ENCODE results near the gene LTBP4. TPM values are rescaled to one million over a fixed set of nuclear protein-coding genes. Genes with fewer than 3 reads are reported as not detected.
"Not testable (repeated sequence)": the region's sequence is repeated elsewhere in the genome, so short reads cannot be mapped to it uniquely, and the experiment has no call there.

The LTBP4 gene
- total and polyA plus RNA-seq, 2 of the 13 experiments (the other 11 are each of a cell fraction or from before 2014, with no cell fraction given), result 0.86 to 2.3 TPM

DNA sequence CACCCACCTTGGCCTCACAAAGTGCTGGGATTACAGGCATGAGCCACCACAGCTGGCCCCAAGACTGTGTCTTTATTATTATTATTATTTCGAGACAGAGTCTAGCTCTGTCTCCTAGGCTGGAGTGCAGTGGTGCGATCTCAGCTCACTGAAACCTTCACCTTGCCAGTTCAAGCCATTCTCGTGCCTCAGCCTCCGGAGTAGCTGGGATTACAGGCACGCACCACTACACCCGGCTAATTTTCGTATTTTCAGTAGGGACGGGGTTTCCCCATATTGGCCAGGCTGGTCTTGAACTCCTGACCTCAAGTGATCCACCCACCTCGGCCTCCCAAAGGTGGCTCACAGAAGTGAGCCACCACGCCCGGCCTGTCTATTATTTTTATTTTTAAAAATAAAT, 51.1 kb downstream of the LTBP4 start:
- DNase-seq (ENCODE audit: low spot score); H3K4me2 ChIP-seq (ENCODE audit: low read depth, low read length); H3K36me3 ChIP-seq (replicated peaks in 1 of 2; ENCODE audit: control insufficient read depth in 1 of 2, insufficient read depth in 2 of 2, low read length in 2 of 2); H3K9ac ChIP-seq (ENCODE audit: insufficient read depth, low read depth, low read length); H3K4me3 ChIP-seq (replicated peaks in 1 of 3; ENCODE audit: insufficient read depth in 1 of 3, low read depth in 2 of 3, low read length in 3 of 3); H3K79me2 ChIP-seq (ENCODE audit: insufficient read depth, low read length); BruUV-seq (replicated peaks); intact Hi-C loops (cut with micrococcal nuclease; ENCODE audit: unreplicated experiment); H3K4me1 ChIP-seq (ENCODE audit: insufficient read depth, low read length); H3K27ac ChIP-seq (ENCODE audit: extremely low read length, insufficient read depth, low read length); FAIRE-seq; H3K9me3 ChIP-seq (ENCODE audit: low read length); H2AFZ ChIP-seq (ENCODE audit: low read length); ATAC-seq; POLR2A ChIA-PET; CTCF ChIA-PET (ENCODE audit: low intra/inter-chr PET ratio, low total read pairs); H4K20me1 ChIP-seq (ENCODE audit: insufficient read depth, low read length): not testable (repeated sequence)
- in situ Hi-C loops (cut with HindIII; ENCODE audit: extremely low pct_ligation_motif_present, low pct_unique_long_range_greater_than_20kb), result loop anchor here (25.0 kb wide), 1 partner anchor 485 kb away; no protein-coding TSS in a partner anchor
- 46% methylated on average over 11 of the region's 11 CpGs for whole genome bisulfite sequencing (ENCODE audit: low lambda C conversion rate)
- H3K27me3 ChIP-seq (ENCODE audit: control insufficient read depth in 1 of 2, insufficient read depth in 2 of 2, low read length in 2 of 2), result peaks cover 0 to 11% of the 10 kb centered on the region in 2 experiments; a peak in 2 of 5 replicates

DNA sequence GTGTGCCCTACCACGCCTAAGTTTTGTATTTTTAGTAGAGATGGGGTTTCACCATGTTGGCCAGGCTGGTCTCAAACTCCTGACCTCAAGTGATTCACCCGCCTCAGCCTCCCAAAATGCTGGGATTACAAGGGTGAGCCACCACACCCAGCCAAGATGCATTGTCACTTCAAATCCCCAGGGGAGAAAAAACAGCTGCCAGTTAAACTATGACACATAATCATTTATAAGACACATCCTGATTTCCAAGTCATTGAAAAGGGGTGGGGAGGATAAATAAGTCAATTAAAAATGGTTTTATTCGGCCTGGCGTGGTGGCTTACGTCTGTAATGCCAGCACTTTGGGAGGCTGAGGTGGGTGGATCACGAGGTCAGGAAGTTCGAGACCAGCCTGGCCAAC, 54.5 kb downstream of the LTBP4 start:
- H3K9me3 ChIP-seq (ENCODE audit: low read length); H3K9ac ChIP-seq (ENCODE audit: insufficient read depth, low read depth, low read length); H3K79me2 ChIP-seq (ENCODE audit: insufficient read depth, low read length); H3K4me1 ChIP-seq (ENCODE audit: insufficient read depth, low read length); H3K36me3 ChIP-seq (replicated peaks in 1 of 2; ENCODE audit: control insufficient read depth in 1 of 2, insufficient read depth in 2 of 2, low read length in 2 of 2); H4K20me1 ChIP-seq (ENCODE audit: insufficient read depth, low read length); H3K4me3 ChIP-seq (replicated peaks in 1 of 3; ENCODE audit: insufficient read depth in 1 of 3, low read depth in 2 of 3, low read length in 3 of 3); H3K4me2 ChIP-seq (ENCODE audit: low read depth, low read length); ATAC-seq; POLR2A ChIA-PET; intact Hi-C loops (cut with micrococcal nuclease; ENCODE audit: unreplicated experiment); H2AFZ ChIP-seq (ENCODE audit: low read length); BruUV-seq (replicated peaks); H3K27ac ChIP-seq (ENCODE audit: extremely low read length, insufficient read depth, low read length); DNase-seq (ENCODE audit: low spot score); FAIRE-seq: not testable (repeated sequence)
- CTCF ChIA-PET (ENCODE audit: low intra/inter-chr PET ratio, low total read pairs), result interaction anchor here (0.6 kb wide), 1 partner anchor 23 kb away, joined by 3 read pairs; no protein-coding TSS in a partner anchor
- H3K27me3 ChIP-seq (ENCODE audit: control insufficient read depth in 1 of 2, insufficient read depth in 2 of 2, low read length in 2 of 2), result peaks cover 0 to 25% of the 10 kb centered on the region in 2 experiments; a peak in 3 of 5 replicates
- in situ Hi-C loops (cut with HindIII; ENCODE audit: extremely low pct_ligation_motif_present, low pct_unique_long_range_greater_than_20kb), result loop anchor here (25.0 kb wide), 1 partner anchor 482 kb away; no protein-coding TSS in a partner anchor
- 14% methylated on average over 7 of the region's 7 CpGs for whole genome bisulfite sequencing (ENCODE audit: low lambda C conversion rate)

DNA sequence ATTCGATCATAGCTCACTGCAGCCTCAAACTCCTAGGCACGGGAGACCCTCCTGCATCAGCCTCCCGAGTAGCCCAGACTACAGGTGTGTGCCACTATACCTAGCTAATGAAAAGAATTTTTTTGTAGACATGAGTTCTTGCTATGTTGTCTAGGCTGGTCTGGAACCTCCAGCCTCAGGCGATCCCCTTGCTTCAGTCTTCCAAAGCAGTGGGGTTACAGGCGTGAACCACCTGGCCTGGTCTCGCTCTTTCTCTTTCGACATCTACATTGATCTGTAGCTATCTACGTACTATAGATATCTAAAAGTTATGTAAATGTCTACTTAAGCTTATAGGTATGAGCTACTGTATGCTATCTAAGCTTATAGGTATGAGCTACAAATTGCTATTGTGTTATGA, 56.9 kb downstream of the LTBP4 start:
- POLR2A ChIA-PET, result no interaction called here
- CTCF ChIA-PET (ENCODE audit: low intra/inter-chr PET ratio, low total read pairs), result no interaction called here
- WGBS (ENCODE audit: low lambda C conversion rate), result 38% methylated on average over 8 of the region's 8 CpGs
- Histone ChIP-seq H4K20me1 (ENCODE audit: insufficient read depth, low read length) (no peaks in the 10 kb centered on the region), H3K79me2 (ENCODE audit: insufficient read depth, low read length) (no peaks in the 10 kb centered on the region), H3K27ac (ENCODE audit: extremely low read length, insufficient read depth, low read length) (no peak overlapping the region), H3K9ac (ENCODE audit: insufficient read depth, low read depth, low read length) (no peak overlapping the region), H3K27me3 (ENCODE audit: control insufficient read depth in 1 of 2, insufficient read depth in 2 of 2, low read length in 2 of 2) (peaks cover 0 to 28% of the 10 kb centered on the region in 2 experiments; a peak in 3 of 5 replicates), H3K9me3 (ENCODE audit: low read length) (no peaks in the 10 kb centered on the region), H3K4me3 (replicated peaks in 1 of 3; ENCODE audit: insufficient read depth in 1 of 3, low read depth in 2 of 3, low read length in 3 of 3) (no peak overlapping the region), H3K4me1 (ENCODE audit: insufficient read depth, low read length) (no peaks in the 10 kb centered on the region; the same call in 1 of the 2 replicates), H2AFZ (ENCODE audit: low read length) (no peak overlapping the region), H3K36me3 (replicated peaks in 1 of 2; ENCODE audit: control insufficient read depth in 1 of 2, insufficient read depth in 2 of 2, low read length in 2 of 2) (no peaks in the 10 kb centered on the region), H3K4me2 (ENCODE audit: low read depth, low read length) (no peak overlapping the region)
- BruUV-seq (replicated peaks), result no TSS peak
- ATAC-seq, result no peak
- intact Hi-C loops (cut with micrococcal nuclease; ENCODE audit: unreplicated experiment) (no loop called here), in situ Hi-C loops (cut with HindIII; ENCODE audit: extremely low pct_ligation_motif_present, low pct_unique_long_range_greater_than_20kb) (loop anchor here (25.0 kb wide), 1 partner anchor 479 kb away; no protein-coding TSS in a partner anchor)
- TF ChIP-seq, protein P1, sequence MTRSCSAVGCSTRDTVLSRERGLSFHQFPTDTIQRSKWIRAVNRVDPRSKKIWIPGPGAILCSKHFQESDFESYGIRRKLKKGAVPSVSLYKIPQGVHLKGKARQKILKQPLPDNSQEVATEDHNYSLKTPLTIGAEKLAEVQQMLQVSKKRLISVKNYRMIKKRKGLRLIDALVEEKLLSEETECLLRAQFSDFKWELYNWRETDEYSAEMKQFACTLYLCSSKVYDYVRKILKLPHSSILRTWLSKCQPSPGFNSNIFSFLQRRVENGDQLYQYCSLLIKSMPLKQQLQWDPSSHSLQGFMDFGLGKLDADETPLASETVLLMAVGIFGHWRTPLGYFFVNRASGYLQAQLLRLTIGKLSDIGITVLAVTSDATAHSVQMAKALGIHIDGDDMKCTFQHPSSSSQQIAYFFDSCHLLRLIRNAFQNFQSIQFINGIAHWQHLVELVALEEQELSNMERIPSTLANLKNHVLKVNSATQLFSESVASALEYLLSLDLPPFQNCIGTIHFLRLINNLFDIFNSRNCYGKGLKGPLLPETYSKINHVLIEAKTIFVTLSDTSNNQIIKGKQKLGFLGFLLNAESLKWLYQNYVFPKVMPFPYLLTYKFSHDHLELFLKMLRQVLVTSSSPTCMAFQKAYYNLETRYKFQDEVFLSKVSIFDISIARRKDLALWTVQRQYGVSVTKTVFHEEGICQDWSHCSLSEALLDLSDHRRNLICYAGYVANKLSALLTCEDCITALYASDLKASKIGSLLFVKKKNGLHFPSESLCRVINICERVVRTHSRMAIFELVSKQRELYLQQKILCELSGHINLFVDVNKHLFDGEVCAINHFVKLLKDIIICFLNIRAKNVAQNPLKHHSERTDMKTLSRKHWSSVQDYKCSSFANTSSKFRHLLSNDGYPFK (CRISPR knock-in tag; IDR thresholded peaks at IDR 0.05; ENCODE audit: borderline replicate concordance), result no peak
- TF ChIP-seq, protein P2, sequence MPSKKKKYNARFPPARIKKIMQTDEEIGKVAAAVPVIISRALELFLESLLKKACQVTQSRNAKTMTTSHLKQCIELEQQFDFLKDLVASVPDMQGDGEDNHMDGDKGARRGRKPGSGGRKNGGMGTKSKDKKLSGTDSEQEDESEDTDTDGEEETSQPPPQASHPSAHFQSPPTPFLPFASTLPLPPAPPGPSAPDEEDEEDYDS (CRISPR knock-in tag; IDR thresholded peaks at IDR 0.05), result no peak
- FAIRE-seq, result no peak
- no peak for DNase-seq (ENCODE audit: low spot score)

Measured in HepG2 (cell line).